ENCODE data around the gene ELAPOR2. TPM values are rescaled to one million over a fixed set of nuclear protein-coding genes. Genes with fewer than 3 reads are reported as not detected.

The ELAPOR2 gene
- total RNA-seq, 1 donor from 2014 or later = 15.4 TPM

DNA sequence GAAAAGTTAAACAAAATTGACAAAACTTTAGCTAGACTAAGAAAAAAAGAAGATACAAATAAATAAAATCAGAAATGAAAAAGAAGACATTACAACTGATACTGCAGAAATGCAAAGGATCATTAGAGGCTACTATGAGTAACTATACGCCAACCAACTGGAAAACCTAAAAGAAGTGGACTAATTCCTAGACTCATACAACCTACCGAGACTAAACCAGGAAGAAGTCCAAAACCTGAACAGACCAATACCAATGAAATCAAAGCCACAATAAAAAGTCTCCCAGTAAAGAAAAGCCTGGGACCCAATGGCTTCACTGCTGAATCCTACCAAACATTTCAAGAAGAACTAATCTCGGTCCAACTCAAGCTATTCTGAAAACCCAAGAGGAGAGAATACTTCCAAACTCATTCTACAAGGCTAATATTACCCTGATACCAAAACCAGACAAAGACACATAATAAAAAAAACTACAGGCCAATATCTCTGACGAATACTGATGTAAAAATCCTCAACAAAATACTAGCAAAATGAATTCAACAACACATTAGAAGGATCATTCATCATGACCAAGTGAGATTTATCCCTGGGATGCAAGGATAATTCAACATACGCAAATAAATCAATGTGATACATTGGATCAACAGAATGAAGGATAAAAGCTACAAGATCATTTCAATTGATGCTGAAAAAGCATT lies 20.3 kb downstream of the ELAPOR2 start:
- Histone ChIP-seq H3K27me3 (ENCODE audit: control insufficient read depth, insufficient read depth, low read length) (no peaks in the 10 kb centered on the region), H3K36me3 (ENCODE audit: control insufficient read depth, insufficient read depth, low read length) (no peaks in the 10 kb centered on the region), H3K4me3 (ENCODE audit: low read depth, low read length) (peak overlapping the region; percentile 5)
- no peak for DNase-seq (ENCODE audit: low read depth)
- no peak for TF ChIP-seq CTCF (IDR thresholded peaks at IDR 0.05; ENCODE audit: insufficient read depth, low read length, poor library complexity, severe bottlenecking)

GRCh38 chr7:87036985-87037384 lies 22.5 kb downstream of the ELAPOR2 start:
- no peak for TF ChIP-seq CTCF (IDR thresholded peaks at IDR 0.05; ENCODE audit: insufficient read depth, low read length, poor library complexity, severe bottlenecking)
- H3K4me3 ChIP-seq (ENCODE audit: low read depth, low read length) = no peak overlapping the region
- H3K36me3 ChIP-seq (ENCODE audit: control insufficient read depth, insufficient read depth, low read length) = no peaks in the 10 kb centered on the region
- DNase-seq (ENCODE audit: low read depth) = no peak
- H3K27me3 ChIP-seq (ENCODE audit: control insufficient read depth, insufficient read depth, low read length) = no peaks in the 10 kb centered on the region

DNA sequence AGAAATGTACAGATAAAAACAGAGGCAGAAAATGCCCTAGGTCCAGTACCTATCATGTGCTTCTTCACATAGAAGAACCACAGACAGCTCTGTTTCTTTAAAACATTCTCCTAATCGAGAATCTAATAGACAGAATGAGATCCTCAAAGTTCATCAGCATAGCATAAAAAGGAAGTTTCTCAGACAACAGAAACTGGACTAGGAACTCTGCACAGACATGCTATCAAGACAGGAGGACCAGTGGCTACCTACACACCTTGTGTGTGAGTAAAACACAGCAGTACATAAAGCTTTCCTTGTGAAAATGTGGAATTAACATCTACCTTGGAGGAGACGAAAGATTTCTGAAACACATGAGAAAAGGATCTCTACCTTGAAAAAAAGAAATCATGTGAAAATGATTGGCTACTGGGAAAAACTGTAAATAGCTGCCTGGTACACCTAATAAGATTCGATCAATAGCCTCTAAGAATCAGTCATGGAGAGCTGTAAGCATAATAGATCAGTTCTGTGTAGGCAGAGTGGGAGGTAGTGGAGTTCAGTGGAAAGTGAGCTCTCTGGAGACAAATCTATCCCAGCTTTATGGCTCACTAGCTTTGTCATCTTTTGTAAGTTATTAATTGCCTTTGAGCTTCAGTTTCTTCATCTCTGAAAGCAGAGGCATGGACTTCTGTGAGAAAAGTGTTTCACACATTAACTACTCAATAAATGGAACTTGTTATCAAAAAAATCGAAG lies 26.7 kb downstream of the ELAPOR2 start:
- TF ChIP-seq CTCF (IDR thresholded peaks at IDR 0.05; ENCODE audit: insufficient read depth, low read length, poor library complexity, severe bottlenecking) = no peak
- DNase-seq (ENCODE audit: low read depth) = no peak
- no peaks in the 10 kb centered on the region for H3K27me3 ChIP-seq (ENCODE audit: control insufficient read depth, insufficient read depth, low read length)
- H3K36me3 ChIP-seq (ENCODE audit: control insufficient read depth, insufficient read depth, low read length) = no peaks in the 10 kb centered on the region
- no peak overlapping the region for H3K4me3 ChIP-seq (ENCODE audit: low read depth, low read length)

DNA sequence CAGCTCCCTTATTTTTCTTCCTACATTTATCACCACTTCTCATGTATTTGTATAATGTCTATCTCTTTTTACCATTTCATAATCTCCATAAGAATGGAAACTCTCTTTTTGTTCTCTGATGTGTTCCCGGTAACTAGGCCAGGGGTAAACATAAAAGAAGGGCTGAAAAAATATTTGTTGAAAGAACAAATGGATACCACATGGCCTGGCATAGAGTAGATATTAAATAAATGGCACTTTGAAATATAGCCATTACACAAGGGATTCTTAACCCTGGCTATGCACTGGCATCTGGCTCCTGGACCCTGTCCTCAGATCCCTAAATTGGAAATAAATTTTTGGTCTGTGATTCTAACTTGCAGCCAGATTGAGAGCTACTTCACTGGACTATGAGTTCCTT lies 30.4 kb downstream of the ELAPOR2 start:
- H3K27me3 ChIP-seq (ENCODE audit: control insufficient read depth, insufficient read depth, low read length) = no peaks in the 10 kb centered on the region
- no peak for TF ChIP-seq CTCF (IDR thresholded peaks at IDR 0.05; ENCODE audit: insufficient read depth, low read length, poor library complexity, severe bottlenecking)
- H3K36me3 ChIP-seq (ENCODE audit: control insufficient read depth, insufficient read depth, low read length) = no peaks in the 10 kb centered on the region
- H3K4me3 ChIP-seq (ENCODE audit: low read depth, low read length) = no peak overlapping the region
- no peak for DNase-seq (ENCODE audit: low read depth)

GRCh38 chr7:87028636-87029035 lies 30.8 kb downstream of the ELAPOR2 start:
- no peak for DNase-seq (ENCODE audit: low read depth)
- no peaks in the 10 kb centered on the region for H3K27me3 ChIP-seq (ENCODE audit: control insufficient read depth, insufficient read depth, low read length)
- no peak for TF ChIP-seq CTCF (IDR thresholded peaks at IDR 0.05; ENCODE audit: insufficient read depth, low read length, poor library complexity, severe bottlenecking)

More at GRCh38 chr7:87028636-87029035, 30.8 kb downstream of the ELAPOR2 start:
- Histone ChIP-seq H3K4me3 (ENCODE audit: low read depth, low read length) (no peak overlapping the region), H3K36me3 (ENCODE audit: control insufficient read depth, insufficient read depth, low read length) (no peaks in the 10 kb centered on the region)

Measured in kidney epithelial cell (primary cell).